Middle frontal gyrus (tissue), 1 donor: ENCODE results near the gene PTPN7.
"Not testable (repeated sequence)": the region's sequence is repeated elsewhere in the genome, so short reads cannot be mapped to it uniquely, and the experiment has no call there.

Experiments used
- DNase-seq: peaks from one replicate; pipeline ENCODE4 v3.0.0-alpha.2; 2015; ENCODE audit warnings: low spot score; ENCODE audit errors: extremely low spot score

Gene PTPN7

DNA sequence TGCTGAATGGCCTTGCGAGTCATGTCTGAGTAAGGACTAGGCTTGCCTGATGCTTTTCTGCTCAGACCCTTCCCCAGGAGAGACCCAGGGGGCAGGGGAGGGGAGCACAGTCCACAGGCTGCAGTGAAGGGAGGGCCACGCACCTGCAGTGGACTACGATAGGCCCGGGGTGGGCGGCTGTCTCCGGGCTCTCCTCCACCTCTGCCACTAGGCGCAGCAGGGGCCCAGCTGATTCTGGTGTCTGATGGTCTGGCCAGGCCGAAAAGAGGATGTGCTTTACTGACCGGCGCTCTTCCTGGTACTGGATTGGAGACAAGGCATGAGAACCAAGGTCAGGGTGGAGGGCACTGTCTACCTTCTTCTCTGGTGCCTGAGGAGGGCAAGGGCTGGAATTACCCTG lies 8.0 kb downstream of the PTPN7 start:
- DNase-seq, result no peak

DNA sequence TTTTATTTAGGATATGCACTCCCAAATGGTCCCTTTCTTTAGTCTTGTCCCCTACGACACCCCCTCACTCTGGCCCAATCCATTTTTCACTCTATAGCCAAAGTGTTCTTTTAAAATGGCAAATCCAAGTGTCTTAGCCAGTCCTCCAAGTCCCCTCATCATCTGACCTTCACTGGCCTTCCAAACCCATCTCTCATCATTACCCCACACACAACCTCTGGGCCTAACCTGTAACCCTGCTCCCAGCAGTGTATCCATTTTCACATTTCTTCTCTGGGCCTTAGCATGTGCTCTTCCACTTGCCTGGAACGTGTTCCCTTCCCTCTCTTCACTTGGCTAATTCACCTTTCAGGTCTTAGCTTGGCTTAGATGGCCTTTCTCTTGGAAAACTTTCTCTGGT lies 9.4 kb downstream of the PTPN7 start:
- no peak for DNase-seq

DNA sequence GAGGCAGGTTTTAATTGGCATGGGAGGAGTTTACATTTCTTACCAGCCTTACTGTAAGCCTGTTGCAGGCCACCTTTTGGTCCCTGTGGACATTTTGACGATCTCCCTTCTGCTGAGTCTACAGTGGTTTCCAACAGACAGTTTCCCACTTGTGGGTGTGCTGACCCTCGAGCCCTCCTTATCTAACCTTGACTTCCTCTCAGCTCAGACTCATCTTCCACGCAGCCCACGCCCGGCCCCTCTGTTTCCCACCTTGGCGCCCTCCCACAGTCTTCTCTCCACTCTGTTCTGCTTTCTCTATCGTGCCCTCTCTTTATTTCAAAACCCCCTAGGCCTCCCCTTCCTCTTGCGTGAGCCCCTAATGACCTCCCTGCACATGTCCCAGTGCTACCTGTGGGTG lies 9.8 kb downstream of the PTPN7 start:
- DNase-seq, result no peak

DNA sequence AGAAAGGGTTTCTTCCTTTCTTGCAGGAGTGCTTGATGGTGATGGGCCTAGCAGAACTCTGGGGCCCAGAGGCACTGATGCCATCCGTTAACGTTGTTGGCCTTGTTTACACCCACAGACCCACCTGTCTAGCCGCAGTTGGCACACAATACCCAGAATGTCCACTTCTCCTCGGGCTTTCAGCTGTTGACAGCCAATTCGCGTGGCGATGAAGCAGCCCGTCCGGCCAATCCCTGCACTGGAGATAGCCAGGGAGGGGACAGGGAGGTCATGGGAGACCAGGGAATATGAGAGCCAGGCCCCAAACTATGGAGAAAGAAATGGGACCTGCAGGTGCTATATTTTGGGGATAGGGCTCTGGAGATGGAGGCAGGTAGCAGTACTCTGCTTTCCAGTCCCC lies 10.2 kb downstream of the PTPN7 start:
- DNase-seq, result no peak

DNA sequence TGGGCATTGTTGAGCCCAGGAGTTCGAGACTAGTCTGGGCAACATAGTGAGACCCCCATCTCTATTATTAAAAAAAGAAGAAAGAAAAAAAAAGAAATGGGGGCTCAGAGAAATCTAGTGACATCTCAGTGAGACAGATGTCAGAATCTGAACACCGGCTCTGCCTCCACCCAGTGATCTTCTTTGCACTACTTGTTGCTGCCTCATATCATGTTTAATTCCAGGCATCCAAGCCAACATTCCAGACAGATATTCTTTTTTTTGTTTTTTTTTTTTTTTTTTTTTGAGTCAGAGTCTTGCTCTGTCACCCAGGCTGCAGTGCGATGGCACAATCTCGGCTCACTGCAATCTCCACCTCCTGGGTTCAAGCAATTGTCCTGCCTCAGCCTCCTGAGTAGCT lies 10.8 kb downstream of the PTPN7 start:
- no peak for DNase-seq

DNA sequence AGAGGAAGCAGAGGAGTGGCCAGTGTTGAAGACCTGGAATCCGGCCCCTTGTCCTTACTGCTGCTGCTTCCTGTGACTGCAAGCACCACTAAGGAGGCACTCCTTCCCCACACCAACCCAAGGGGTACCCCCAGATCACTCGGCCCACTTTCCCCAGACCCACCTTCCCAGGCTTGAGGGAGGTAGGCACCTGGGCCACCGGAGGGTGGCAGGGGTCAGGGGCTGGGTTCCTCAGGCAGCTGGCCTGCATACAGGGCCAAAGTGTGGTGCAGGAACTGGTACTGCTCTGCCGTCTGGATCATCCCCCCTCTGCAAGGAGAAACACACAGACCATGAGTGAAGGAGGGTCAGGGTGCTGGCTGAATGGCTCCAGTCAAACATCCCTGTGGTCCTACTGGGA lies 12.0 kb downstream of the PTPN7 start:
- DNase-seq, result no peak

DNA sequence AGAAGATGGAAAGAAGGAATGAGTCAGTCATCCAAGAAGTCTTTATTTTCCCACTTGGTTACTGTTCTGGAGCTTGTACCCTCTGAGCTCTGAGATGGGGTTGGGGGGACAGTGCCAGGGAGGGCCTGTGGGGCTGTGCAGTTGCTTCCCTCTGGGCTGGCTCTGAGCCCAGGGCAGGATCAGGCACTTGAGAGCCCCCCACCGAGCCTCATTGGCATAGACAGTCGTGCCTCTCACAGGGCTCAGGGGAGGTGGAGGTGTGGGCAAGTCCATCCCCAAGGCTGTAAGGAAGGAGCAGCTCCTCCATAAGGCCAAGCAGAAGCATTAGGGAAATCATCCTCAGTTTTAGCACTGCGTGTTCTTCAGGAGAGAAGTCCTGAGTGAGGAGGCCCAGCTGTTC lies 13.4 kb downstream of the PTPN7 start:
- DNase-seq, result no peak

DNA sequence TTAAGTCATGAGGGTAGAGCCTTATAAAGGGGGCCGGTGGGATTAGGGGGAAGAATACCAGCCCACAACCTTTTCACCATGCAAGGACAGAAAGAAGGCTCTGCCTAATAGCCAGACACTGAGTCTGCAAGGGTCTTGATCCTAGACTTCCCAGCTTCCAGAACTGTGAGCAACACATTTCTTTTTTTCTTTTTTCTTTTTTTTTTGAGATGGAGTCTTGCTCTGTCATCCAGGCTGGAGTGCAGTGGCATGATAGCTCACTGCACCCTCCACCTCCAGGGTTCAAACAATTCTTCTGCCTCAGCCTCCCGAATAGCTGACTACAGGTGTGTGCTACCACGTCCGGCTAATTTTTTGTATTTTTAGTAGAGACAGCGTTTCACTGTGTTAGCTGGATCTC lies 14.1 kb downstream of the PTPN7 start:
- DNase-seq, result no peak

DNA sequence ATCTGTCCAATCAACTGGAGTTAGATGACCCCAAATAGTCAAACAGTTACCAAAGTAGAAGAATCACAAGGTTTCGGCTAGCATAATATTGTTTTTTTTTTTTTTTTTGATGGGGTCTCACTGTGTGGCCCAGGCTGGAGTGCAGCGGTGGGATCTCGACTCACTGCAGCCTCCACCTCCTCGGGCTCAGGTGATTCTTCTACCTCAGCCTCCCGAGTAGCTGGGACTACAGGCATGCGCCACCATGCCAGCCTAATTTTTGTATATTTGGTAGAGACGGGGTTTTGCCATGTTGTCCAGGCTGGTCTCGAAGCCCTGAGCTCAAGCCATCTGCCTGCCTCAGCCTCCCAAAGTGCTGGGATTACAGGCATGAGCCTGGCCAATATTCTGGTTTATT lies 14.7 kb downstream of the PTPN7 start:
- DNase-seq, result not testable (repeated sequence)

DNA sequence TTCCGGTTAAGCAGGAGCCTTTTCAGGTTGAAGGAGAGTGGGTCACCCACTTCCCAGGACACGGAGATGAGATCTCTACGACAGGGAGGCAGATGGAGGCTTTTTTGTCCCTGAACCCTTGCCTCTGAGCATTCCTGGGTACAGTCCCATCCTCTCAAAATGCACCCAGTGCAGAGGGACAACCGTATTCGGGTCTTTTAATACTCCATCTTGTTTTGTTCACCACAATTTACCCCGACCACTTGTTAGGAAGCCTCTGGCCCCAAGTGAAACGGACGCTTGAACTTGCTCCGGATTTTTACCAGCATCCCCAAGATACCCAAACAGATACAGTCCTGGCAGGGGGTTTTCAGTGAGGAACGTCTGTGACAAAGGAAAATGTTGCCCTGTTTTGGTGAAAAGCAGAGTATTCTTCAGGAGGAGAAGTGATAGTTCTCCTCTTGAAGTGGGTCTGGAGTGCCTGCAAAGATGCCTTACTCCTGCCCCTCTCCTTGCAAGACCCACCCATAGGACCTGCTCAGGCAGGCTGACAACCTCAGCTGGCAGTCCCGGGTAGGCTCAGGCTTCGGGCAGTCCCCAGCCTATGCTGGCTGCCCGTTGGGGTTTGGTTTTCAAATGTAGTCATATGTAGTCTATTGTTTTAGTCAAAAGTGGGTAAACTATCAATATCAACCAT lies 15.2 kb downstream of the PTPN7 start:
- no peak for DNase-seq

DNA sequence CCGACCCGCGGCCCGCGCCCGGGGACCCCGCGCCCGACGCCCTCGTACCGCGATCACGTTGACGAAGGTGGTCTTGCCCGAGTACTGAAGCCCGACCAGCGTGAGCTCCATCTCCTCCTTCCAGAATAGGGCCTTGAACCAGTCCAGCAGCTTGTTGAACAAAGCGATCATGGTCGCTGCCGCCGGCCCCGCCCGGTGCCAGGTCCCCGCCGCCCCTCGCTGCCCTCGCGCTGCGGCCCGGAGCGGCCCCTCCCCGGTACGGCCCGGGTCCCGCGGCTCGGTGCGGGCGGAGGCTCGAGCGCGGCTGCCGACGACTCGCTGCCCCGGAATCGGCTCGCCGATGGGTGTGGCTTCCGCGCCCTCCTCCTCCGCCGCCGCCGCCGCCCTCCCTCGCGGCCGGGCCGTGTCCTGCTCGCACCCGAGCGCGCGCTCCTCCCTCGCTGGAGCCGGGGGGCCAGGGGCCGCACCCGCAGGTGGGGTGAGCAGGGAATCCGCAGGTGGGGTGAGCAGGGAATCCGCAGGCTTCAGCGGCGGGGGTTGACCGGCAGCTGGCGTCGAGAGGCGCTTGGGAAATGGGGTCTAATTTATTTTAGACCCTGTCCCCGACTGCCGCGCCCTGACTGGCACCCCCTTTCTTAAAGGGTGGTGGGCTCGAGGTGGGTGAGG lies 15.9 kb downstream of the PTPN7 start, which contains the start of gene ARL8A:
Gene ARL8A (minus strand): TSS at position 336 of the 666 bp plus-strand sequence. CDS start 165 bp downstream, at position 171.
- no peak for DNase-seq

DNA sequence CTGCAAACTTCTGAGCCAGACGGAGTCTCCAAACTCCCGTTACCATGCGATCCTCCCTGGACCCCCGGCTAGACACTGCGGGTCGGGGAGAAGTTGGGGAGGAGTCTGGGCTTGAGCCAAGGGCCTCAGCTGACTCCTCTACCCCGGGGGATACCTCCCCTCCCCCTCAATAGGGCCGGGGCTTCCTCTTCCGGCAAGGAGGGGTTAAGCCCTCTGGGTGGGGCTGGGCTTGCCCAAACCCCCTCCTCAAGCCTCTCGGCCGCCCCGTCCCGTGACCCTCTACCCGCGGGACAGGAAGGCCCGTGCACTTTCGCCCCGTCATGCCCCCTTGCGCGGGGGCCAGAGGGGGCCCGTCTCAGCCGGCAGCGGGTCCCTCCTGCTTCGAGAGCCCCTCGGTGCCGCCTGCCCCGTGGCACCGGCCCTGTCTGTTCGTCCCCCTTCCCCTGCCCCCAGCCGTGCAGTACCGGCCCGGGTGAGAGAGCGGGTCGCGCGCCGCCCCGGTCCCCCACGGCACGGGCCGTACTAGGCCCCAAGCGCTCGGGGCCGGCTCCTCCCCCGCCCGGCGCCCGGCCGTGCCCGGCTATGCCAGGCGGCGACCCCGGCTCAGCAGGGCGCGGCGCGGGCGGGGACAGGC lies 16.5 kb downstream of the PTPN7 start:
- no peak for DNase-seq

DNA sequence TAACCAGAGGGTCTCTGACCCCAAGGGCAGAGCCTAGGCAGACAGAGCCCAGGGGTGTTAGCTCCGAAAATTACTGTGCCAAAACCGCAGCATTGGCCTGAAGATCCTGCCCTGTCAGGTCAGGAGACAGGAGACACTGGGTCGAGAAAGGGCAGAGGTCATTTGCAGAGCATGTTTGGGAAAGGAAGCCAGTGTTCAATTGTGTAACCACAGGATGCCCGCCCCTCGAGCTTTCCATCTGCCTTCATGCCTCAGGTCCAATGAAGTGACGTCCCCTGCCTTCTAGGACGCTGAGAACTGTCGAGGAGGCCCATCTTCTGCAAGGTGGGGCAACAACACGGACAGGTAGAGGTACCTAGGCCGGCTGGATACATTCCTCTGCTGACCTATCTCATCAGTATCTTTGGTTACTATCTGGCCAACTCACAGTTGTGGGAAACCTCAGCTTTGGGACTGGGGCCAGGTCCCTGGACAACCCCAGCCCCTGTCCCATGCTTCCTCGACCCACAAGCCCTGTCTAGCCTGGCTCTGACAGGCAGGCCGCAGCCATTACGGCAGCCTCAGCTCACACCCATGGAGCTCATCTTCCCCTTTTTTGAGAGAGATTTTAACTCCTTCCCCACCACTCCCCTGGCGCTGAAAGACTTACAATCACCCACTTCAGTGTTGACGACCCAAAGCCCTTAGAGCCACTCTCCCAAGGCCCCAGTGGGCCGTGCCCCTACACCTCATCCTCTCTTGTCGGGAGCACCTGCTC lies 17.2 kb downstream of the PTPN7 start:
- no peak for DNase-seq

DNA sequence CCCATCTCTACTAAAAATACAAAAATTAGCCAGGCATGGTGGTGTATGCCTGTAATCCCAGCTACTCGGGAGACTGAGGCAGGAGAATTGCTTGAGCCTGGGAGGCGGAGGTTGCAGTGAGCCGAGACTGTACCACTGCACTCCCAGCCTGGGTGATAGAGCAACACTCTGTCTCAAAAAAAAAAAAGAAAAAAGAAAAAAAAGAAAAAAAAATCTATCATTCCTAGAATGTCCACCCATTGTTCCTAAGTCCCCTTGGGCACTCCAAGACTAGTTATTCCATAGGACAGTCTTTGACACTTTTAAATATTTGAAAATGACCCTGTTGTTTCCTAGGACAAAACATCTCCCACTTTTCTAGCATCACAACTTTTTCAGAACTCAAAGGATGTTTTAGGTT lies 18.9 kb downstream of the PTPN7 start:
- DNase-seq, result not testable (repeated sequence)

DNA sequence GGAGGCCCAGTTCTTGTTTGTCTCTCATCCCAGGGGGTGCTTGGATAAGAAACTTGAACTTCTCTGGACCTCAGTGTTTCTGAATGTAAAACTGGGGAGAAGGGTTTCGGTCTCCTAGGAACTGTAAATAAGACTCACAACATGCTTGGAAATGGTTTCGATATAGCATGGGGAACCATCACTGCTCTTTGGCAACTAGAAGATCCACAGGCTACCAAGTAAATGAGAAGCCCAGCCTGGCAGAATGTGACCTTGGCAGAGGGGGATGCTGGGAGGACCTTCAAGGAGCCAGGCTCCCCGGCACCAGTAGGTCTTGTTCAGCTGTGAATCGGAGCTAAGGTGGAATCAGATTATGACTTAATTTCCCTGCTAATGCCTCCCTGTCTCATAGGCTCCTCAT lies 19.6 kb downstream of the PTPN7 start:
- DNase-seq, result no peak

DNA sequence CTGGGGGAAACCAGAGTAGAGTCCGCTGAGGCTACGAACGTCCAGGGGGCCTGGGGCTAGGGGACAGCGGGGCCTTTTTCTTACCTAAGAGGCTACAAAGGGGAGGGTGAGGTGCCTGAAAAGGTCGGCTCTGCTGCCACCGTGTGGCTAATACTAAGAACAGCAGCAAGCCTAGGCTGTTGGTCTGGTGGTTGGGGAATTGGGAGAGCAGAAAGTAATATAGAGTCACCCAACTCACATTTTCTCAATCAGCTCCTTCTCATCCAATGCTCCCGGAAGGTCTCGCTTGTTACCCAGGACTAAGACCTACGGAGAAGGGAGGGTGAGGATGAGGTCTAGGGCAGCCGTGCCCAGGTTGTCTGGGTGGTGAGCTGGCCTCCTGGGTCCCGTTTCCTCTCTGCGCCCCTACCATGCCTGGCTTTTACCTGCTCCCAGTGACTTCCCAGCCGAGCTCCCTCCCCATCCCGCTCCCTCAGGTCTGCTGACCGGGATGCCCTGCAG lies 25.1 kb downstream of the PTPN7 start:
- DNase-seq, result peak; percentile 81

DNA sequence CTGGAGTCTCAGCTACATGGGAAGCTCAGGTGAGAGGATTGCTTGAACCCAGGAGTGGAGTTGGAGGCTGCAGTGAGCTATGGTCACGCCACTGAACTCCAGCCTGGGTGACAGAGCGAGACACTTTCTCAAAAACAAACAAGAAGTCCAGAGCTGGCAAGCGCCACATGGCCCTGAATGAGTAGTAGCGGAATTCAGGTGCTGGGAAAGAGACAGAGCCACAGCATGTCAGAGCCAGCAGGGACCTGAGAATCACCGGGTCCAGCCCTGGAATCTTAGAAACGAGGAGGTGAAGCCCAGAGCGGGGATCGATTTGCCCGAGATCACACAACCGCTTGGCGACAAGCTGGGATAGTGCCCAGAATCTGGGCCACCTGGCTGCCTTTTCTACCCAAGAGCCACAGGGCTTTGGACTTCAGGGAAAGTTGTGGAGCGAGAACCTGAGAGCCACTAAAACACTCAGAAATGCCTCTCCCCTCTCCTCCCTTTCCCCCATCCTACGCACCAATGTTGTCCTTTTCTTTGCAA lies 25.7 kb downstream of the PTPN7 start:
- DNase-seq, result no peak

DNA sequence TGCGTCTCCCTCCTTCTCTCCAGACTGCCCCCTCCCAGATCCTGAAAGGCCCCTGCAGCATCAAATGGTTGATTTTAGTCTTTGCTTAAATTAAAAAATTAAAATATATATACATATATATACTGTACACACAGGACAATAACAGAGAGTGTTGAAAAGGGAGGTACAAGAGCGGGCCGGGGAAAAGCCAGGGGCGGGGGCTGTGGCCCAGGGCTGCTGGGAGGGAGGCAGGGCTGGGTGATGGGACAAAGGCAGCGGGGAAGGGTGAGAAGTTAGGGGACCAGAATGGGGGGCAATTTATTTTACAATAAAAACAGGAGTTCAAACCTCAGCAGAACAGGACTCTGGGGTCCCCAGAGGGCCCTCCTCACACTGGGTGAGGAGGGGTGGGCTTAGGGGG lies 26.4 kb downstream of the PTPN7 start:
- DNase-seq, result no peak

DNA sequence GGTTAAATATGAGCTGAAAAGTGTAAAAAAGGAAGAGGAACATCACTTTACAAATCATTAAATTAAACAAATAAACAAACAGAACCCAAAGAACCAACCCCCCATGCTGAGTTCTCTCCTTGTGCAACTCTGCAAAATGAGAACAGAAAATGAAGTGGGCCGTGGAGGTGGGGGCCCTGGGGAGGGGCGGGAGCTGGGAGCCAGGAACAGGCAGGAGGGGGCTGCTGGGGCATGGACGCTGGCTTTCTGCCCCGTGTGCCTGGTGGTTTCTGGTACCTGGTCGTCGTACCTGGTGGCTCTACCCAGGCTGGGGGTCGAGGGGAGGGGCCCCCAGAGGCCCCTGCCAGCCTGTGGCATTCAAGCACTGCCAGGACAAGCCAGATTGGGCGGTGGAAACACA lies 26.9 kb downstream of the PTPN7 start:
- no peak for DNase-seq

DNA sequence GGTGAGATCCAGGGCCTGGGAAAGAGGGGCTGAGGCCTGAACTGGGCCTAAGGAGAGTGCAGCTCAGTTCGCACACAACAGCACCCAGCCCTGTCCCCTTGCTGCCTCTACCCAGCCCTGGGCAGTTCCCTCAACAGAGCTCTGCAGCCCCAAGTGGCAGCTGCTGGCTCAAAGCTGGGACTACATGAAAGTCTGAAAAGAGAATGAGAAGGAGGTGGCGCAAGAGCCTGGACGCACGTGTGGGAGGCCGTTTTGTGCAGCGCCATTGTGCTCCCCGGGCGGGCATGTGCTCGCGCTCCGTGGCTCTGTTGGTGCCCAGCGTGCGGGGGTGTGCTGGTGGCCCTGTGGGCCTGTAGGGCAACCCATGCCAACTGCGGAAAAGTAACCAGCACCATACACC lies 27.4 kb downstream of the PTPN7 start:
- peak; percentile 87 for DNase-seq

DNA sequence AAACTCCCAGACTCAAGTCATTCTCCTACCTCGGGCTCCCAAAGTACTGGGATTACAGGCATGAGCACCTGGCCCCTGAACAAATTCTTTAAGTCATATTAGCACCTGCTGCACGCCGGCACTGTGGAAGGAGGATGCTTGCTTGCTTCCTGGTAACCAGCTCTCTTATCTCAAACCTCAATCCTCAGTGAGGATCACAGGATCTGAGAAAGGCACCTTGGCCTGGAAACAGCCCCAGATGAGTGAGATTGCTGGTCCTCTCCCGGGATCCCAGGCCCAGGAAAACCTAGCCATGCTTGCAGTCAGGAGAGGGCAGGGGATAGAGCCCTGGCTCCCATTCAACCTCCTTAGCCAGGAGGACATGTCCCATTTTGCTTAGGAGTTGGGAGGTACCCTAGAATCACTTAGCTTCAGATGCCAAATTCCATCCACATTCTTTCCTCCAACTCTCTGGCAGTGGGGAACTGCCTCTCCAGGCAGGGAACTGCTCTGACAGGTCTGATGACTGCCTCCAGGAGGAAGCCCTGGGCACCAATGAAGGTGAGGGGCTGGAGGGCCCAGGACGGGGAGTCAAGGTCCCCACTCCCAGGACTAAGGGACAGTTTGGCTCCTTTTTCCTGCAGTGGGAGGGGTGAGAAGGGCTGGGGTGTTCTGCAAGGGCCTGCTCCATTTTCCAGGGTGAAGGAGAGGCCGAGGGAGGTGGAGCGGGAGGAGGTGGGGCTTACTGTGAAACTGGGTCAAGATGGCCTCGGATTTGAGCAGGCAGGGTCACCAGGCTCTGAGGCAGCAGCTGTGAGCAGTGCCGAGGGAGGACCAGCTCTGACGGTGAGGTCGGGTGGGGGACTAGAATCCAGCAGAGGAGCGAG lies 28.2 kb downstream of the PTPN7 start:
- DNase-seq, result no peak
